NCI-H1436 treated with DMSO at 0.1 percent for 48 hours (cell line): ENCODE measurements around the gene CEP131.

Experiments
- DNase-seq: peaks from one replicate; lab custom pipeline; 2025; lab: John Stamatoyannopoulos, UW

The CEP131 gene

GRCh38 chr17:81251709-81252301 lies 29.0 kb upstream of the CEP131 start:
- DNase-seq = peak; percentile 80

- DNase-seq = no peak
Observed at GRCh38 chr17:81251094-81251708, 28.4 kb upstream of the CEP131 start.

- DNase-seq = no peak
Observed at GRCh38 chr17:81250286-81251093, 27.7 kb upstream of the CEP131 start.

- DNase-seq = no peak
Observed at GRCh38 chr17:81249223-81250040, 26.7 kb upstream of the CEP131 start.

- no peak for DNase-seq
Observed at GRCh38 chr17:81248649-81249048, 25.9 kb upstream of the CEP131 start.

- DNase-seq = no peak
Observed at GRCh38 chr17:81247339-81247990, 24.7 kb upstream of the CEP131 start.

GRCh38 chr17:81246679-81247338 lies 24.0 kb upstream of the CEP131 start:
- no peak for DNase-seq

GRCh38 chr17:81246343-81246670 lies 23.5 kb upstream of the CEP131 start:
- no peak for DNase-seq

- no peak for DNase-seq
Observed at GRCh38 chr17:81245665-81246342, 23.0 kb upstream of the CEP131 start.

GRCh38 chr17:81245024-81245664 lies 22.4 kb upstream of the CEP131 start:
- no peak for DNase-seq

- DNase-seq = no peak
Observed at GRCh38 chr17:81244358-81245023, 21.7 kb upstream of the CEP131 start.

- no peak for DNase-seq
Observed at GRCh38 chr17:81243333-81243664, 20.5 kb upstream of the CEP131 start.

GRCh38 chr17:81242421-81243332 lies 19.9 kb upstream of the CEP131 start:
- no peak for DNase-seq

GRCh38 chr17:81241648-81242420 lies 19.1 kb upstream of the CEP131 start:
- no peak for DNase-seq

- no peak for DNase-seq
Observed at GRCh38 chr17:81241203-81241602, 18.4 kb upstream of the CEP131 start.

GRCh38 chr17:81240761-81241160 lies 18.0 kb upstream of the CEP131 start:
- no peak for DNase-seq

GRCh38 chr17:81239714-81240555 lies 17.2 kb upstream of the CEP131 start:
- DNase-seq = no peak
